DND-41 (cell line): Measurements from ENCODE around the gene NBEA.

Experiments used
- ATAC-seq: fragments of 200-7000 bp; cut with Tn5 transposase; 3 replicates; pipeline ENCODE4 v1.9.1; 2021; ENCODE audit warnings: low read depth; ENCODE audit not compliant: insufficient read depth
- DNase-seq: peaks from one replicate; pipeline ENCODE4 v3.0.0-alpha.2; 2020
- H2AFZ ChIP-seq: 2 replicates; pipeline ENCODE4 v1.6.0; 2012; ENCODE audit warnings: low read depth, low read length
- H3K27ac ChIP-seq: 2 replicates; pipeline ENCODE4 v1.5.1; 2012; ENCODE audit warnings: low read length, inconsistent platforms
- H3K27me3 ChIP-seq: fragments of 200-600 bp; sonication (generic); 2 replicates; pipeline ENCODE4 v1.6.0; 2012; ENCODE audit warnings: low read length, mild to moderate bottlenecking, inconsistent platforms; ENCODE audit not compliant: insufficient read depth, poor library complexity
- H3K36me3 ChIP-seq: 2 replicates; pipeline ENCODE4 v1.5.1; 2012; ENCODE audit warnings: low read length, inconsistent platforms; ENCODE audit not compliant: insufficient read depth
- H3K4me1 ChIP-seq: 2 replicates; pipeline ENCODE4 v1.5.1; 2012; ENCODE audit warnings: mild to moderate bottlenecking, low read length; ENCODE audit not compliant: insufficient read depth
- H3K4me2 ChIP-seq: 2 replicates; pipeline ENCODE4 v1.6.0; 2012; ENCODE audit warnings: mild to moderate bottlenecking, moderate library complexity, low read length, inconsistent platforms; ENCODE audit not compliant: insufficient read depth
- H3K4me3 ChIP-seq, 2 experiments: fragments of 200-600 bp in 1 of 2; shearing (Covaris generic) in 1 of 2; 2 replicates each; pipeline ENCODE4 v1.5.1; 2012 to 2016; ENCODE audit warnings: inconsistent platforms in 2 of 2, low read length in 2 of 2, mild to moderate bottlenecking in 2 of 2, low read depth in 1 of 2, moderate library complexity in 1 of 2
- H3K79me2 ChIP-seq: 2 replicates; pipeline ENCODE4 v1.6.0; 2012; ENCODE audit warnings: low read length, inconsistent platforms; ENCODE audit not compliant: insufficient read depth
- H3K9ac ChIP-seq: 2 replicates; pipeline ENCODE4 v1.6.0; 2012; ENCODE audit warnings: low read depth, mild to moderate bottlenecking, inconsistent platforms, low read length, moderate library complexity
- H3K9me3 ChIP-seq: 2 replicates; pipeline ENCODE4 v1.5.1; 2012; ENCODE audit warnings: low read length, moderate library complexity, mild to moderate bottlenecking, inconsistent platforms; ENCODE audit not compliant: insufficient read depth, severe bottlenecking
- H4K20me1 ChIP-seq: 2 replicates; pipeline ENCODE4 v1.6.0; 2012; ENCODE audit warnings: low read length; ENCODE audit not compliant: insufficient read depth
- EZH2 ChIP-seq: IDR thresholded peaks from 3 replicates; pipeline ENCODE4 v1.6.1; 2012; ENCODE audit warnings: borderline replicate concordance, low read depth, mild to moderate bottlenecking, moderate library complexity, low read length, inconsistent platforms; ENCODE audit not compliant: severe bottlenecking
- TF ChIP-seq, protein P1 (sequence below): IDR thresholded peaks from 2 replicates; pipeline ENCODE4 v1.5.1; 2012; ENCODE audit warnings: borderline replicate concordance, low read length, moderate library complexity, mild to moderate bottlenecking; ENCODE audit not compliant: poor library complexity, severe bottlenecking; ENCODE audit errors: extremely low read depth

NBEA gene

DNA sequence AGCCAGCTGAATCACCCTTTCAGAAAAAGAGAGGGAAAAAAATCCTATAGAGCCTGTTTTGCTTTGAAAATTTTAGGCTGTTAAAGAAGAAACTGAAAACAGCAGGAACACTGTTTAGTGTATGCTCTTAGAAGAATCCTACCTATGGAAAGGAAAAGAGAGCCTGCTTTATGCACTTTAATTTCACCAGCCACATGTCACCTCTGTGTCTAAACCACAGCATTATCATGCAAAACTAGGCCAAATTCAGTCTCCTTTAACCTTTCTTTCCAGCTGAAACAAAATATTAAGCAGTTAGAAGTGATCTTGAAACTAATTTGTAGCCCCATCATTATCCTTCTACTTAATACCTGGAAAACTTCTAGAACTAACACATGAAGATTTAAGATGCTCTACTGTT lies 631.6 kb downstream of the NBEA start:
- H3K9ac ChIP-seq: no peak overlapping the region
- no peak overlapping the region for H3K27ac ChIP-seq

DNA sequence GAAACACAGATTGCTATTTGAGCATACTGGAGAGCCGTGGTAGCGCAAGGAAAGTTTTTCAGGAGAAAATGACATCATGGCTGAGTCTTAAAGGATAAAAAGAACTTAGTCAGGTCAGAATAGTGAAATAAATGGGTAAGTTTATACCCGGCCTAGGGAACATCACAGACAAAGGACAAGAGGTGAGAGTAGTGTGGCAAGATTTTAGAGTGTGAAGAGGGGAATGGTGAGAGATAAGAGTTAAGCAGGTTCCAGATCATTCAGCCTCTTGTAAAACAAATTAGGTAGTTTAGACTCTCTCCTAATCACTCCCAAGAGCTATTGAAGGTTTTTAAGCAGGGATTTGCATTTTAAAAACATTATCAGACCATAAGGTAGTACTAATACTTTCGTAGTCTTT lies 650.4 kb downstream of the NBEA start:
- Histone ChIP-seq H3K27ac (no peak overlapping the region), H3K27me3 (no peaks in the 10 kb centered on the region), H3K4me1 (no peaks in the 10 kb centered on the region), H2AFZ (no peak overlapping the region), H3K9me3 (no peaks in the 10 kb centered on the region), H3K4me2 (no peak overlapping the region), H3K79me2 (no peaks in the 10 kb centered on the region), H4K20me1 (no peaks in the 10 kb centered on the region), H3K9ac (no peak overlapping the region), H3K4me3 (no peak overlapping the region), H3K36me3 (no peaks in the 10 kb centered on the region)
- no peak for TF ChIP-seq EZH2
- TF ChIP-seq, protein P1, sequence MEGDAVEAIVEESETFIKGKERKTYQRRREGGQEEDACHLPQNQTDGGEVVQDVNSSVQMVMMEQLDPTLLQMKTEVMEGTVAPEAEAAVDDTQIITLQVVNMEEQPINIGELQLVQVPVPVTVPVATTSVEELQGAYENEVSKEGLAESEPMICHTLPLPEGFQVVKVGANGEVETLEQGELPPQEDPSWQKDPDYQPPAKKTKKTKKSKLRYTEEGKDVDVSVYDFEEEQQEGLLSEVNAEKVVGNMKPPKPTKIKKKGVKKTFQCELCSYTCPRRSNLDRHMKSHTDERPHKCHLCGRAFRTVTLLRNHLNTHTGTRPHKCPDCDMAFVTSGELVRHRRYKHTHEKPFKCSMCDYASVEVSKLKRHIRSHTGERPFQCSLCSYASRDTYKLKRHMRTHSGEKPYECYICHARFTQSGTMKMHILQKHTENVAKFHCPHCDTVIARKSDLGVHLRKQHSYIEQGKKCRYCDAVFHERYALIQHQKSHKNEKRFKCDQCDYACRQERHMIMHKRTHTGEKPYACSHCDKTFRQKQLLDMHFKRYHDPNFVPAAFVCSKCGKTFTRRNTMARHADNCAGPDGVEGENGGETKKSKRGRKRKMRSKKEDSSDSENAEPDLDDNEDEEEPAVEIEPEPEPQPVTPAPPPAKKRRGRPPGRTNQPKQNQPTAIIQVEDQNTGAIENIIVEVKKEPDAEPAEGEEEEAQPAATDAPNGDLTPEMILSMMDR: no peak
- DNase-seq (no peak), ATAC-seq (no peak)

More for the DNA sequence above, 631.6 kb downstream of the NBEA start:
- Histone ChIP-seq H2AFZ (no peak overlapping the region), H3K4me2 (no peak overlapping the region), H3K9me3 (no peaks in the 10 kb centered on the region), H3K4me1 (no peaks in the 10 kb centered on the region), H3K79me2 (no peaks in the 10 kb centered on the region), H3K4me3 (no peak overlapping the region), H3K36me3 (no peaks in the 10 kb centered on the region), H4K20me1 (no peaks in the 10 kb centered on the region), H3K27me3 (no peaks in the 10 kb centered on the region)
- DNase-seq (no peak), ATAC-seq (no peak)
- no peak for TF ChIP-seq EZH2
- TF ChIP-seq, protein P1: no peak

DNA sequence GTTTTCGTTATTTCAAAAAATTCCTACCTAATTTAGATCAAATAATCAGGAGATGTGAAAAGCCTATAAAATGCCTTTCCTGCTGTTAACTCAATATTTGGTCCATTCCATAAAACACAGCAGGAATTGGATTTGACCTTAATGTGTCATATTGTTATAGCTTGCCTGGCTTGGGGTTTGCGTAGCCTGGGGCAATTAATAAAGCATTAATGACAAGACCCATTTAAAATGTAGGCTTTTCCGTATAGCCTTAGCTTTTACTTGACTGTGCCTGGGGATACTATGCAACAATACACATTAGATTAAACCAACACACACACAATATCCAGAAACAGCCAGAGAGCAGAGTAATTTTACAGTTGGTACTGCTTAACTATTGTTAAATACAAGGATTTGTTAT lies 651.6 kb downstream of the NBEA start:
- no peak overlapping the region for H3K9ac ChIP-seq
- no peaks in the 10 kb centered on the region for H3K4me1 ChIP-seq
- H2AFZ ChIP-seq: no peak overlapping the region
- DNase-seq (no peak), ATAC-seq (no peak)
- no peak overlapping the region for H3K27ac ChIP-seq
- H3K36me3 ChIP-seq: no peaks in the 10 kb centered on the region
- H3K79me2 ChIP-seq: no peaks in the 10 kb centered on the region
- no peak overlapping the region for H3K4me3 ChIP-seq
- no peaks in the 10 kb centered on the region for H3K9me3 ChIP-seq
- no peak overlapping the region for H3K4me2 ChIP-seq
- TF ChIP-seq EZH2: no peak
- TF ChIP-seq, protein P1: no peak
- no peaks in the 10 kb centered on the region for H3K27me3 ChIP-seq
- no peaks in the 10 kb centered on the region for H4K20me1 ChIP-seq

DNA sequence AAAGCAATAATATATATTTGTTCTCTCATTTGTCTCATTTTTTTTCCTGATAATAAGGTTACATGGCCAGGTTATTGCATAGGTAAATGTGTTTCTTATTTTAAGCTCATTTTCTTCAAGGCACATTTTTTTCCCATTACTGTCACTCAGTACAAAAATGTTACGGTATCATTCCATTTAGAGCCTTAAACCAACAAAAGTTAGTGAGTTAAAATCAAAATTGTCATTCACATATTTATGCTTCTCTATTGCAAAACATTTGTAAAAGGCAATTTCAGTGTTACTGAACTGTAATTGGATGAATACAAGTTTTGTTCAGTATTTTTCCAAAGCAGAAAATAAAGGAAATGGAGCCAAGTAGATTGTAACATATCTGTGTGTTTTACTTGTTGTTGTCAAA lies 652.0 kb downstream of the NBEA start:
- no peaks in the 10 kb centered on the region for H3K9me3 ChIP-seq
- no peak for TF ChIP-seq EZH2
- H3K36me3 ChIP-seq: no peaks in the 10 kb centered on the region
- H3K9ac ChIP-seq: no peak overlapping the region
- no peaks in the 10 kb centered on the region for H3K4me1 ChIP-seq
- H2AFZ ChIP-seq: no peak overlapping the region
- ATAC-seq: no peak
- no peaks in the 10 kb centered on the region for H3K79me2 ChIP-seq
- no peaks in the 10 kb centered on the region for H3K27me3 ChIP-seq
- no peak overlapping the region for H3K4me2 ChIP-seq
- DNase-seq: no peak
- no peak overlapping the region for H3K4me3 ChIP-seq
- H4K20me1 ChIP-seq: no peaks in the 10 kb centered on the region
- H3K27ac ChIP-seq: no peak overlapping the region
